GM18502 (cell line): ENCODE measurements around the gene WSCD1.

ENCODE experiments used
- ATAC-seq: cut with Tn5 transposase; IDR thresholded peaks from one replicate; pipeline ENCODE4 v1.9.1; 2021; ENCODE audit warnings: mild to moderate bottlenecking; ENCODE audit not compliant: unreplicated experiment, poor library complexity

WSCD1 gene

DNA sequence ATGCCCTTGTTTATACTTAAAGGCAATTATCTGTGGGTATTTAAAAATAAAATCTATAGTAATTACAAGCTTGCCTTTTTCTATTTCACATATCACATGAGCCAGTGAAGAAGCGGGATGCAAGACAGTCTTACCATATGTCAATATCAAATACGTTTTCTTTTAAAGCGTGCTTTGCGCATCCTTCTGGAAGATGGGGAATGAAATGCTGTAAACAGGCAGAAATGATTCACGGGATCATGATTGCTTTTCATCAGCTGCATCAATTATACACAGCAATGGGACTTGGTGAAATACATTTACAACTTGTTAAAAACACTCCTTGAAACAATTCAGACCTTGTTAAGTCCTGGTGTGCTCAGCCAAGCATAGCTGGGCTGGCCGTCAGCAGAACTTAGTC, 72.5 kb downstream of the WSCD1 start:
- no peak for ATAC-seq

DNA sequence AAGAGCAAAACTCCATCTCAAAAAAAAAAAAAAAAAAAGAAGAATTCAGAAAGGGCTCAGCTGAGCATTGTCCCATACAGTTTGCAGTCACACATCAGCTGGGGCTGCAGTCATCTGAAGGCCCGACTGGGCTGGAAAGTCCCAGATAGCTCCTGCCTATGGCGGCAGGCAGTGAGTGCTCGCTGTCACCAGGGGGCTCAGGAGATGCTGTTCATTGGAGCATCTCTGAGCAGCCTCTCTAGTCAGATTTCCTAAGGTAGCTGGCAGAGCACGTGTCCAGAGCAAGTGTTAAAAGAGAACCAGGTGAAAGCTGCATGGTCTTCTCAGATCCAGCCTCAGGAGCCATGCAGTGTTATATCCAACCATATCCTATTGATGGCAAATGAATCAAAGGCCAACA, 75.8 kb downstream of the WSCD1 start:
- ATAC-seq = no peak

DNA sequence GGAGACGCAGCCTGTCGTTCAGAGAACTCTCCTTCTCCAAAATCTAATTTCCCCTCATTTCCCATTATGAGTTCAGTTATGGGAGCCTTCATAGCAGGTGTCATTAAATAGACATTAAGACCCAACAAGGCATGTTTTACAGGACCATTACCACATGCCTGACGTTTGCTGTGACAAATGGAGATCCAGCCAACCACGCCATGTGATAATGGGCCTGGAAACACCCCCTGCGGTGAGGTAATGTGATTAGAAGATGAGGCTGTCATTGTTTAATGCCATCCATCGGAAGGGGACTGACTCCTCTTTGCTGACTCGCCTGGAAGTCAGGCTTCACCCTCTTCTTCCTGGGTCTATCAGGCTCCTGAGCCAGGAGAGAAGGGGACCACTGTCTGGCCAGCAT, 76.9 kb downstream of the WSCD1 start:
- no peak for ATAC-seq

- ATAC-seq = no peak
Observed at GRCh38 chr17:6153375-6153774, 83.2 kb downstream of the WSCD1 start.

GRCh38 chr17:6157716-6158115, 87.5 kb downstream of the WSCD1 start:
- no peak for ATAC-seq

DNA sequence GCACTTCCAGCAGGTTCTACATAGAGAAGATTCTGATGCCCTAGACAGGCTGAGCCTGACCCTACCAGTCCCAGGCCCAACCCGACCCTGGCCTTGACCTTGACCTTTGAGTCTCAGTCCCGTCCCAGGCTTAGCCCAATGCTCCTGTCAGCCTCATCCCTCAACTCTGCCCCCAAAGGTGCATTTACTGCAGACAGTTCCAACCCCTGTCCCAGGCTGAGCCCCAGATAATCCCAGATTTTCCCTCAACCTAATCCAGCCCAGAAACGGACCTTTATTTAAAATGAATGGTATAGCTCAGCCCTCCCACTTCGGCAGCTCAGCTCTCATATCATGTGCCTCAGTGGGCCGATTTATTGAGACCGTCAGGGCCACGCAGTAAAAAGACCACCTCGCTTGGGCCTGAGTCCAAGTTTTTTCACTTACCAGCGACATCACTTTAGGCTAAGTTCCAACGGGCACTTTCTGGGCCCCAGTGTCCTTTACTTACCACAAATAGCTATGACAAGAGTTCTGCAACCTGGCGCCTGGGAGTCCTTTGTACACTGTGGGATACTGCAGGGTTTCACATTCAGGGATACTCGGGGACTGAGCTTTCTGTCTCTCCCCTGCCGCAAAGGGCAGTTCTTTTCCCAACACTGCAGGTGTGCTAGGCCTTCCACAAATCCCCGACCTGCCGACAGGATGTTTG, 89.5 kb downstream of the WSCD1 start:
- ATAC-seq = no peak

- ATAC-seq = no peak
Observed at GRCh38 chr17:6160232-6160555, 90.0 kb downstream of the WSCD1 start.

DNA sequence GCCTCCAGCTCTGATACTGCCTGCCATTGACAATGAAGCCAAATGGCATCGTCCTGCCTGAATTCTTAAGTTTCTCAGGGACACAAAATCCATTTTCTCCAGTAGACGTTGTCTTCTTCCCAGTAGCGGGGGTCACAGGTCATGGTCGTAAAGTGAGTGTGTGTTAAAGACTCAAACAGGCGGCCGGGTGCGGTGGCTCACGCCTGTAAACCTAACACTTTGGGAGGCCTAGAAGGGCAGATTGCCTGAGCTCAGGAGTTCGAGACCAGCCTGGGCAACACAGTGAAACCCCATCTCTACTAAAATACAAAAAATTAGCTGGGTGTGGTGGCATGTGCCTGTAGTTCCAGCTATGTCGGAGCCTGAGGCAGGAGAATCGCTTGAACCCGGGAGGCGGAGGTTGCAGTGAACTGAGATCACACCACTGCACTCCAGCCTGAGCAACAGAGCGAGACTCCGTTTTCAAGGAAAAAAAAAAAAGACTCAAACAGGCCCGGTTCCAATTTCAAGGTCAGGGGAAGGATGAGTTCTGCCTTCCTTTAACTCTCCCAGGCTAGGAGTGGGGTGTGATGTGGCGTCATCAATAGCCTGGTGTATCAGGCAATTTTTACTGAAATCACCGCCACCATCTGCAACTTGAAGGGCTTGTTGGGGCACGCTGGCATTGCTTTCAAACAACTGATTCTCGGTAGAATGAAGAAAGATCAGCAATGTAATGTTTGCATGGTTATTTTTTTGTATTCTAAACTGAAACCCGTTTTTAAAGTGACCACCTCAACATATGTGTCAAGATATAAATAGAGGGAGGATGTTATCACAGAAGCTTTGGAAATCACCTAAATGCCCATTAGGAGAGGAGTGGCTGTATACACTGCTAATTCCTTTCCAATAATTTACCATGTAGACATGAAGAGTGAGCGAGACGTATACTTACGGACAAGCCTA, 91.0 kb downstream of the WSCD1 start:
- ATAC-seq = no peak

- ATAC-seq = no peak
Observed at GRCh38 chr17:6162216-6162615, 92.0 kb downstream of the WSCD1 start.

- ATAC-seq = no peak
Observed at GRCh38 chr17:6162892-6163291, 92.7 kb downstream of the WSCD1 start.

DNA sequence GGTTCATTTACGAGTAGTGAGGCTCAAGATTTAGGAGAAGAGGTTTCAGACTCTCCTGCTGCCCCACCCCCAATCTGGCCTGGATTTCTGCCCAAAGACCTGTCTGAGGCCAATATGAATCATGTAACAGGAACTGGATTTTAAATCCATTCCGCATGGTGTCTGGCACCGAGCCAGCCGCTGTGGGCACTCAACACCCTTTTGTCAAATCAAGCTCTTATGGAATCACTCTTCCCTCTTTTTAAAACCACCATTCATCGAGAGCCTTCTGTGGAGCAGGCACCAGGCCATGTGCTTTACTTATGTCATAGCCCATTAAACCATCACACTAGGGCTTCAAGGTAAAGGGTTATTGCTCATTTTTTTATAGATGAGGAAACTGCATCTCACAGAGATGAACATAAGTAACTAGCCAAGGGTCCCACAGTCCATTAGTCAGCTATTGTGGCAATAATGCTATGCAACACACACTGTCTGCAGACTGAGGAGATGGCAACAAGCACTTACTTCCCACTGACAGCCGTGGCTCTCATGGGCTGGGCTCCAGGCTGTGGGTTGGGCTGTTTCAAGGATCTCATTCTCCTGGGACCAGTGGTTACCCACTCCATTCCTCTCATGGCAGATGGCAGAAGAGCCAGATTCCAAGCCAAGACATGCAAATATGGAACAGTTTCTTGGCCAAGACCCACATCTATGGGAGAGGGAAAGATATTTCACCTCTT, 93.6 kb downstream of the WSCD1 start:
- ATAC-seq = no peak

- no peak for ATAC-seq
Observed at GRCh38 chr17:6164996-6165395, 94.8 kb downstream of the WSCD1 start.

DNA sequence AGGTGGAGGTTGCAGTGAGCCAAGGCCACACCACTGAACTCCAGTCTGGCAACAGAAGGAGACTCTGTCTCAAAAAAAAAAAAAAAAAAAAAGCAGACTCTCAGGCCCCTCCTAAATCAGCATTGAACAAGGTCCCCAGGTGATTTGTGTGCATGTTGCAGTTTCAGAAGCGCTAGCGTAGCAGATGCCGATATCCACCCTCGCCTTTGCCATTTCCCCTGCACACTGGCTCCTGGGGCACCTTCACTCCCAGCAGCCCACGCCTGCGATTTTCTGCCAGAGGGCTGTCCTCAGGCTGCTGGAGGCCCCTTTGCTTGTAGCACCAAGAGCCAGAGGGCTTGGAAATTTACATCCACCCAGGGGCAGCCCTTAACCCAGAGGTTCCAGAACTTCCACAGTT, 95.6 kb downstream of the WSCD1 start:
- no peak for ATAC-seq

DNA sequence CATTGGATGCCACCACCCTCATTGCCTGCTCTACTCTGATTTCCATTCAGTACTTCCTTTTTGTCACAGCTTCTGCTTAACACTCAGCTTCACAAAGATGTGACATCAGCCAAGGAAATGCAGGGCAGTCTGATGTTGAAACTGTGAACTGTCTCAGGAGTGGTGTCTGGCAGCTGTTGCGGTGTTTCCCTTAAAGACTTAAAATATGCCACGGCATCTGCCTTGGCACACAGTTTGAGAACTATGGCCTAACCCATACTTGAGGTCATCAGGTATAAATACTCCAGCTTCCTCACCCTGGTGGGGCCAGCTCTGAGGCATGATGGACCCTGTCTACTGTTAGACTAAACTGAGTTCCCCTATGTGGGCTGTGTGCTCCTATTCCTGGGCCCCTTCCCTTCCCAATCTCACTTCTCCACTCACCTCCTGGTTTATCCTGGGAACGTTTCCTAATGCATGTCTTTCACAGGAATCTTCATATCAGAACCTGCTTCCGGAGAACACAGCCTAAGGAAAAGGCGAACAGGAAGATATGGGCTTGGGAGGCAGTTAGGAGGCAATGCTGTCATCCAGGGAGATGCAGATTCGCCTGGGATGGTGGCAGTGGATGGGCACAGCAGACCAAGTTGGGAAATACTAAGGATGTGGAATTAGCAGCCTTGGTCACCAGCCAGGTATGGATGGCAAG, 96.5 kb downstream of the WSCD1 start:
- no peak for ATAC-seq

DNA sequence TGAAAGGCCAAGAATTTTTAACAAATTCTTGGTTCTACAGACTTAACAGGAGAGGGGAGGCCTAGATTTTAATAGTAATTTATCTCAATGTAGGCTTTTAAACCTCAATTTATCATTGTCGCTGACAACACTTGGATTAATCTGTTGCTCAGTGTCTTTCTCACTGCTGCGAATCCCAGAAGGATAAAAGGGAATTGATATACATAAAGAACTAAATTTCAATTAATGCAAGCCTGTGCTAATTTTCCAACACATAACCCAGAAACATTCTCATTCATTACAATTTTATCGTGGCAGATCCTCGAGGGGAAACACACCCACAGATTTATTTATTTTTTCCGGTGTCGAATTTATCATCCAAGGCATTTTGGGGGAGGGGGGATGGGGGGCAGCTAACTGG, 98.1 kb downstream of the WSCD1 start:
- no peak for ATAC-seq

DNA sequence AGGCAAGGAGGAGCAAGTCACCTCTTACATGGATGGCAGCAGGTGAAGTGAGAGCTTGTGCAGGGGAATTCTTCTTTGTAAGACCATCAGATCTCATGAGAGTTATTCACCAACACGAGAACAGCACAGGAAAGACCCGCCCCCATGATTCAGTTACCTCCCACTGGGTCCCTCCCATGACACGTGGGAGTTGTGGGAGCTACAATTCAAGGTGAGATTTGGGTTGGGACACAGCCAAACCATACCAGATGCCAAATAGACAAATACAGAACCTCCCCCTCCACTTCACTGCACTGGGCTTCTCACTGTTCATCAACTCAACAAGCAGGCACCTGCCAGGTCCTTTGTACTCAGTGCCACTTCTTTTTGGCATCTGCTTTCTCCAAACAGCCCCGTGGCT, 100.2 kb downstream of the WSCD1 start:
- ATAC-seq = no peak

- ATAC-seq = no peak
Observed at GRCh38 chr17:6172642-6173330, 102.6 kb downstream of the WSCD1 start.

DNA sequence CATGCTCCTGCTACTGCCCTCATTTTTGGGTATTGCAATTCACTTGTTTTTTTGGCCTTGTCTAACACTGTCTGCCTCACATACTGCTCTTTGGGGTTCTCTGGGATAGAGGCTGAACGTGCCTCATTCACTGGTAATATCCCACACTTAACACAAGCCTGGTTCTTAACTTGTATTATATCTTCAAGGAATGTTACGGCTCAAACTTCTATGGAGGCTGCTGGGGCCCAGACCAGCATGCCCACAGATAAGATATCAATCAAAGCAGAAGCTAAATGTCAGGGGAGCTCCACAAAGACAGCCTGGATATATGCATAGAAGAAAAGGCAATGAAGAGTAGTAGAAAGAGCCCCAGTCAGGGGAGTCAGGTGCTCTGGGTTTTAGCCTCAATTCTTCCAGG, 103.5 kb downstream of the WSCD1 start:
- no peak for ATAC-seq
